Mucosa of rectum (tissue), 2 donors: ENCODE data around the gene ACSS1.
A peak's percentile ranks its signal among the peaks of the same experiment; 100 is the strongest.

Experiments
- H3K27ac ChIP-seq, 2 donors: one replicate each; pipeline ENCODE4 v1.7.0; 2013; ENCODE audit warnings: inconsistent platforms in 2 of 2, low read depth in 2 of 2, low read length in 2 of 2
- H3K27me3 ChIP-seq, 2 donors: one replicate each; pipeline ENCODE4 v1.7.0; 2013; ENCODE audit warnings: low read length in 2 of 2; ENCODE audit not compliant: control insufficient read depth in 2 of 2, insufficient read depth in 2 of 2
- H3K36me3 ChIP-seq, 2 donors: one replicate each; pipeline ENCODE4 v1.7.0; 2013; ENCODE audit warnings: low read length in 2 of 2; ENCODE audit not compliant: control insufficient read depth in 2 of 2, insufficient read depth in 2 of 2
- H3K4me1 ChIP-seq, 2 donors: one replicate each; pipeline ENCODE4 v1.7.0; 2013; ENCODE audit warnings: low read length in 2 of 2, mild to moderate bottlenecking in 1 of 2; ENCODE audit not compliant: control insufficient read depth in 2 of 2, insufficient read depth in 2 of 2
- H3K4me3 ChIP-seq, 2 donors: one replicate each; pipeline ENCODE4 v1.7.0; 2013; ENCODE audit warnings: low read length in 2 of 2
- H3K9ac ChIP-seq, 2 donors: one replicate each; pipeline ENCODE4 v1.7.0; 2013; ENCODE audit warnings: low read length in 2 of 2, low read depth in 1 of 2, mild to moderate bottlenecking in 1 of 2
- H3K9me3 ChIP-seq, 2 donors: one replicate each; pipeline ENCODE4 v1.7.0; 2013; ENCODE audit warnings: low read length in 2 of 2; ENCODE audit not compliant: control insufficient read depth in 2 of 2
- donor health status: healthy.
- donor health status: Normal muscosa, but diverticular disease.

The ACSS1 gene

DNA sequence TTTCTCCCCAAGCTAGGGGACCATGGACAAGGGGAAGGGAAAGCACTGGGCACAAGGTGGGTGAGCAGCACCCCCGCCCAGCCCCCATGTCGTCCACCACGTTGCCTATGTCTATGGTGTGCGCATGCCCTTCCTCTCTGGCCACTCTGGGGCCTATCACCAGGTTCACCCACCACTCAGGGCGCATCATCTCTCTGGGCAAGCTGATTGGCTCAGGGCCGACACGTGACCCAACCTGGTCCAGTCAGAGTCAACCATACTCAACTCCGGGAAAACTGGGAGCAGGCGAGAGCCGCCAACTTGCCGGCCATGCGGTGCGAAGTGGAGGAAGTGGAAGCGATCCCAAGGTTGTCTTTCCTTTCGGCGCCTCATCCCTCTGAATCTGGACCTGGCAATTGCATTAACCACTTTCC lies 25.9 kb downstream of the ACSS1 start:
- no peaks in the 10 kb centered on the region for H3K9me3 ChIP-seq
- H3K4me1 ChIP-seq = peaks cover 35 to 37% of the 10 kb centered on the region in 2 donors
- H3K9ac ChIP-seq = no peak overlapping the region
- H3K27me3 ChIP-seq = no peaks in the 10 kb centered on the region
- H3K36me3 ChIP-seq = peaks cover 7 to 16% of the 10 kb centered on the region in 2 donors
- no peak overlapping the region for H3K4me3 ChIP-seq
- peak overlapping the region; percentile 20 to 40 for H3K27ac ChIP-seq

DNA sequence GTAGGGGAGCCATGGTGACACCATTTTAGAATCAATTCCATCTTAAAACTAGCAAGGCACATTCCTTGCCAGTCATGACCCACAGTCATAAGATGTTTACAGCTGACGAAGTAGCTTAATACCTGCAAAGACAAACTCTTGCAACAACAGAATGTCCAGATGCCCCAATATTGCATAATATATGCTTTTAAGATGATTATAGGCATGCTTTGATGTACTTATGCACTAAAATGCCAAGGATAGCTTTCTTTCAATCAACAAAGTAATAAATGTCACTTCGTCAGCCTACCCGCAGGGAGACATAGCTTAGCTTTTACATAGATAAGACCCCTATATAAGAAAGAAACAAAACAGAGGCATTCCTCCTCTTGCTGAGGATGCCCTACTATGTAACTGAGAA lies 26.7 kb downstream of the ACSS1 start:
- no peak overlapping the region for H3K27ac ChIP-seq
- H3K4me1 ChIP-seq = peaks cover 28 to 29% of the 10 kb centered on the region in 2 donors

DNA sequence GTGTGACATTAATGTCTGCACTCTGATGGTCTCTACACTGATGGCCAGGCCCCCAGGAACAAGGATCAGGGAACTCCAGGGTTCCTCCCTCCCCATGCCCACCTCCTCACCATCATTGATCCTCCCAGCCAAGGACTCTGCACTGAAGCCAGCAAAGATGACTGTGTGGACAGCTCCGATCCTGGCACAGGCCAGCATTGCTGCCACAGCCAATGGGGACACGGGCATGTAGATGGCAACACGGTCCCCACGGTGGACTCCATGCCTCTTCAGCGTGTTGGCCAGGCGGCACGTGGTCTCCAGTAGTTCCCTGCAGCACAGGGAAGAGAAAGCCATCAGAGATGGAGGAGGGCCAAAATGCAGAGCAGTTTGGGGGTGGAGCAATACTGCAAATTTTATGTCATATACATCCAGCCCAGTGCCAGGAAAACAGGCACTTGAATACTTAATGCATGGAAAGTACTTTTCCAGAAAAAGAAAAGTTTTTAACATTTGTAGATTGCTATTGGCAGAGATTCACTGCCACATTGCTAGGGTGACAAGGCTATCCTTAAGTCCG lies 27.2 kb downstream of the ACSS1 start:
- Histone ChIP-seq H3K9ac (no peak overlapping the region), H3K36me3 (peaks cover 7 to 16% of the 10 kb centered on the region in 2 donors), H3K4me1 (peaks cover 22 to 24% of the 10 kb centered on the region in 2 donors), H3K4me3 (no peak overlapping the region), H3K9me3 (no peaks in the 10 kb centered on the region), H3K27ac (no peak overlapping the region), H3K27me3 (no peaks in the 10 kb centered on the region)

More for the DNA sequence above, 26.7 kb downstream of the ACSS1 start:
- no peaks in the 10 kb centered on the region for H3K9me3 ChIP-seq
- no peak overlapping the region for H3K9ac ChIP-seq
- H3K36me3 ChIP-seq = peaks cover 7 to 16% of the 10 kb centered on the region in 2 donors
- no peaks in the 10 kb centered on the region for H3K27me3 ChIP-seq
- H3K4me3 ChIP-seq = no peak overlapping the region

DNA sequence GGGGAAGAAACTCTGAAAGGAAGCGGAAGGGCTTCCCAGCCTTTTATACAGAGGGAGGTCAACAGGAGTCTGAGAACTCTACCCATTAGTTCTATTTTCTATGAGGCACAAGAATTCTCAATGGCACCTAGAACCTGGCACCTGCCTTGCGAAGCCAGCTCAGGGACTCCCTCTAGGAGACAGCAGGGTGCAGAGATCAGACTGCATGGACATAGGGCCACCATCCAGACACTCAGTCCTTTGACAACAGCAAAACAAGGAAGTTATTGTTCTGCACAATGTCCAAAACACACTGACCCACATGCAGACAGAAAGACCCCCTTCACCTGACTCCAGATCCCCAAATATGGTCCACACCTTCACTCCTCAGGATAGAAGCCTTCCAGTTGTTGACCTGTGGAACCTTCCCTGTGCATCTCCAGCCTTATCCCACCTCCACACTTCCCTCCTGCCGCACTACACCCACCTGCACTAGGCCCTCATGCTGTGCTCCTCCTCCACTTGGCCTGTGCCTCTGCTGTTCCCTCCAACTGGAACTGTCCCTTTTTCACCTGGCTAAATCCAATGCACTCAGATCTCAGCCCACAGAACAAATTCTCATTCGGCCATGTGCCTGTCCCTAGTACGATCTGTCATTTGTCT lies 27.8 kb downstream of the ACSS1 start:
- H3K36me3 ChIP-seq = peaks cover 7 to 21% of the 10 kb centered on the region in 2 donors
- no peaks in the 10 kb centered on the region for H3K27me3 ChIP-seq
- H3K9me3 ChIP-seq = no peaks in the 10 kb centered on the region
- H3K27ac ChIP-seq = no peak overlapping the region
- peaks cover 21 to 22% of the 10 kb centered on the region in 2 donors for H3K4me1 ChIP-seq
- H3K9ac ChIP-seq = no peak overlapping the region
- no peak overlapping the region for H3K4me3 ChIP-seq

DNA sequence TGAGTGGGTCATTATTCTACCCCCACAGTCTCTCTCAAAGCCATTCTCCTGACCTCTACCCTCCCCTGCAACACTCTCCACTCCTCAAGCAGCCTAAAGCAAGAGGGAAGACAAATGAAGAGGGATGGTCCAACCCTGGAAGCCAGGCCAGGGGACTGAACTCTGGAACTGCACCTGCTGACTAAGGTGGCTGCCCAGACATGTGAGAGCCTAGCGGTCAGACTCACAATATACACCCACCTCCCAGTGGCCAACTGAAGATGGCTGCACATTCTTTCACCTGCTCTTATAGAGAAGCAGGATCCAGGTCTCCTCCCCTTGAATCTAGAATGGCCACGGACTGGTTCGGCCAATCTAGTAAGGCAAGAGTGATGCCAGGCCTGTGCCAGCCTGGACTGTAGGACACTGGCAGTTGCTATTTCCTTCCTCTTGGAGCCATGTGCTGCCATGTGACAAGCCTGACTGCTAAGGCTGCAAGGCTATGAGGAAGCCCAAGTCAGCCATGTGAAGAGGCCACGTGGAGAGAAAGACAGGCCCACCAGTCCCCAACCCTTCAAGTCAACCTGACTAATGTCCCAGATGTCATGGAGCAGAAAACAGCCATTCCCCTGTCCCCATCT lies 31.8 kb downstream of the ACSS1 start:
- H3K9me3 ChIP-seq = no peaks in the 10 kb centered on the region
- H3K4me1 ChIP-seq = peaks cover 3% of the 10 kb centered on the region in 2 donors
- peaks cover 5 to 26% of the 10 kb centered on the region in 2 donors for H3K36me3 ChIP-seq
- H3K4me3 ChIP-seq = no peak overlapping the region
- H3K27ac ChIP-seq = no peak overlapping the region
- no peak overlapping the region for H3K9ac ChIP-seq
- no peaks in the 10 kb centered on the region for H3K27me3 ChIP-seq

DNA sequence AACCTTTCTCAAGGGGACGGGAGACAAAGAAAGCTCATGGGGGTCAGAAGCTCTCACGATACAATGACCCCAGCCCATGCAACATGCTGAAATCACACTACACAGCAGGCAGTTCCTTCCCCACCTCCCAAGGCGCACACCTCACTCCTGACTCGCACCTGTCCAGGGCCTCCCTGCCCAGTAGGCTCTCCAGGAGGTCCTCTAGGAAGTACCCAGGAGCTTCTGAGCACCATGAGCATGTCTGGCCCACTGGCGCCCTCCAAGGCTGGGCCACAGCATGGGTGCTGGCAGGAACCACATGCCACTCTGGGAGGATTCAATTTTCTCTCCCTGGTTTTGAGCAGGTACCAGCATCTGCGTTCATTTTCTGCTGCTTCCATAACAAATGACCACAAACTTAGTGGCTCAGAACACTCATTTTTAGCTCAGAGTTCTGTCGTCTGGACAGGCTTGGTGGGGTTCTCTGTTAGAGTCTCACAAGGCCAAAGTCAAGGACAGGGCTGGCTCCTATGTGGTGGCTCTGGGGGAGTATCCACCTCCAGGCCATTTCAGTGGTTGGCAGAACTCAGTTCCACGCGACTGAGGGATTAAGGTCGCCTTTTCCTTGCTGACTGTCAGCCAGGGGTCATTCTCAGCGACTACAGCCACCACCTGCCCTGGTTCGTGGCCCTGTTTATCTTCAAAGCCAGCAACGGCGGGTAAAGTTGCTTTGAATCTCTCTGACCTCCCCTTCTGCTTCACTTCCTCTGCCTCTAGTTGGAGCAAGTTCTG lies 32.7 kb downstream of the ACSS1 start:
- no peaks in the 10 kb centered on the region for H3K27me3 ChIP-seq
- H3K27ac ChIP-seq = no peak overlapping the region
- peaks cover 8 to 25% of the 10 kb centered on the region in 2 donors for H3K36me3 ChIP-seq
- H3K9me3 ChIP-seq = no peaks in the 10 kb centered on the region
- H3K9ac ChIP-seq = no peak overlapping the region
- H3K4me3 ChIP-seq = no peak overlapping the region
- H3K4me1 ChIP-seq = peaks cover 3% of the 10 kb centered on the region in 2 donors

DNA sequence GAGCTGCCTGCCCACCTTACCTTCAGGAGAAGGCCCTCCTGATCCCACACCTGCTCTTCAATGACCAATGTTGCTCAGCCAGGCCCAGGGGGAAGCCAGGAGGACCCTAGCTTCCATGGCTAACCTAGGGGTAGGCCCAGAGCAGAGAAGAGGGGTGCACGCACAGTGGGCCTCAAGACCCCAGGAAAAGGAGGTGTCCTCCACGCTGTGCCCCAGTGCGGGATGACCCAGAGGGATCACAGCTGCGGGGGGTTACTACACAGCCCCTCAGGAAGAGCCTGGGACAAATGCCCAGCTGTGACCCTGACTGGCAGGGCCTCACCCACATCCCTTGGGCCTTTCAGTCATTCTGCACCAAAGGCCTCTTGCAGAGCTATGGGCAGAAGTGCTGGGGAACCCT lies 33.8 kb downstream of the ACSS1 start:
- H3K4me1 ChIP-seq = peaks cover 3% of the 10 kb centered on the region in 2 donors
- H3K27me3 ChIP-seq = no peaks in the 10 kb centered on the region
- H3K9me3 ChIP-seq = no peaks in the 10 kb centered on the region
- H3K4me3 ChIP-seq = no peak overlapping the region
- no peak overlapping the region for H3K9ac ChIP-seq
- no peak overlapping the region for H3K27ac ChIP-seq
- H3K36me3 ChIP-seq = peaks cover 6 to 20% of the 10 kb centered on the region in 2 donors

DNA sequence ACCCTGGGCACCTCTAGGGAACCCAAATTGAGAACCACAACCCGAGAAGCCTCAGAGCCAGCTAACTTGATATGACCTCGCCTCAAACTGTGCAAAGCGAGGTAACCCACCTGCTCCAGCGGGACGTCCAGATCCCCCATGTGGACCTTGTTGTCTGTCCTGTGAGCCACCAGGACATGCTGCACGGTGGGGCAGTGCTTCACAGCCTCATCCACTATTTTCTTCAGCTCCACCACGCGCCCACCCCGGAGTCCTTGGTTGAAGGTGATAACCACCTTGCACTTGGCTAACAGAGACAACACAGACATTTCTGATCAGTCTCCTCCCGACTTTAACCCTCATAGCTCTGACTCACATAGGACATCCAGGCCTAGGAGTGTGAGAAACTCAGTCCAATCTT lies 34.6 kb downstream of the ACSS1 start:
- Histone ChIP-seq H3K27ac (no peak overlapping the region), H3K9me3 (no peaks in the 10 kb centered on the region), H3K9ac (no peak overlapping the region), H3K4me3 (no peak overlapping the region), H3K27me3 (no peaks in the 10 kb centered on the region), H3K4me1 (peaks cover 3% of the 10 kb centered on the region in 2 donors), H3K36me3 (peaks cover 6 to 23% of the 10 kb centered on the region in 2 donors)

DNA sequence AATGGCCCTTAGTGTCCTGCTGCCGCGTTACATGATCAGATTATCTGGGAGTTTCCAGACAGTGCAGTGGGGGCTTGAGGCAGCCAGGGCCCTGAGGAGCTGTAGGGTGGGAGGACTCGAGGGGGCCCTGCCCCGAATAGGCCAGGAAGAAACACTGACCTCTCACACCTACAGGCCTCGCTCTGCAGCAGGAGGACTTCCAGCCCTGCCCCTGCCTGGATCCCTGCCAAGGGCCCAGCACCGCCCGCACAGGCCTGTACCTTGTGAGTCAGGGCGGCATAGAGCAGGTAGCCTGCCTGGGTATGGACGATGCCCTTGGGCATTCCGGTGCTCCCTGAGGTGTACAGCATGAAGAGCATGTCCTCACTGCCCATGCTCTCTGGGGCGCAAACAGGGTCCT lies 35.3 kb downstream of the ACSS1 start:
- H3K9me3 ChIP-seq = no peaks in the 10 kb centered on the region
- no peaks in the 10 kb centered on the region for H3K27me3 ChIP-seq
- H3K4me1 ChIP-seq = peaks cover 6% of the 10 kb centered on the region in 2 donors
- H3K27ac ChIP-seq = no peak overlapping the region
- H3K9ac ChIP-seq = peak overlapping the region in 1 of 2 donors; percentile 14
- H3K4me3 ChIP-seq = no peak overlapping the region
- H3K36me3 ChIP-seq = peaks cover 6 to 25% of the 10 kb centered on the region in 2 donors

DNA sequence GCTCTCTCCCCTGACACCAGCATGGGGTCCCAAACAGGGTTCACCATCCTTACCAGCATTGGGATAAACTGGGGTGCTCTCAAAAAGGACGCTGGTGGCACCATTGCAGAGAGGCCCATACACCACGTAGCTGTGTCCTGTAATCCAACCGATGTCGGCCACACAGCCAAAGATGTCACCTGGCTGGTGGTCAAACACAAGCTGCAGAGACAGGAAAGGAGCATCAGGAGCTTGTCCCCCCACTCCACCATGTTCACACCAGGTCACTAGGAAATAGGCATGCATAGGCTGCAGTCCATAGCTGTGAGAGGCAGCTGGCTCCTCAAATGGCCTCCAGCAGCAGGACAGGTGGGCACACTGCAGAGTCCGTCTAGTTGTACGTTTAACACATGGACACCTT lies 36.6 kb downstream of the ACSS1 start:
- H3K27me3 ChIP-seq = no peaks in the 10 kb centered on the region
- H3K36me3 ChIP-seq = peaks cover 6 to 29% of the 10 kb centered on the region in 2 donors
- peaks cover 12 to 14% of the 10 kb centered on the region in 2 donors for H3K4me1 ChIP-seq
- no peak overlapping the region for H3K9ac ChIP-seq
- H3K9me3 ChIP-seq = no peaks in the 10 kb centered on the region
- no peak overlapping the region for H3K27ac ChIP-seq
- H3K4me3 ChIP-seq = no peak overlapping the region
